GM21390 (cell line): ENCODE measurements around the gene SIK1.

Experiments used
- ATAC-seq: cut with Tn5 transposase; IDR thresholded peaks from one replicate; pipeline ENCODE4 v1.9.1; 2021; ENCODE audit not compliant: unreplicated experiment

Gene SIK1

DNA sequence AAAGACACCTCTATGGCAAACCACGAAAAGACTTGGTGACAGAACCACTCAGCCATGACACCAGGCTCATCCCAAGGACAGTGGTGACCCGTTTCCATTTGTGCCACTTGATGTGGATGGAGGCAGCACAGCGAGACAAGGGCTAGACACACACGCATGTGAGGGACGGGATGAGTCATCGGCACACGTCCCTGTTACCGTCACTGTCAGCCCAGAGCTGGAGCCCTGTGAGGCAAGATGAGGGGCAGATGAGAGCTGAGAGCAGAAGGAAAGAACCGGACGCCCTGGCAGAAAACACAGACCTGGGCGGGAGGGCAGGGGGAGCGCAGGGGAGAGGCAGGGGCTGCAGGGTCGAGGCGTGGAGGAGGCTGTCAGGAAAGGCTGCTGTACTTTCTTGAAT is 57.8 kb downstream of the SIK1 start:
- no peak for ATAC-seq

DNA sequence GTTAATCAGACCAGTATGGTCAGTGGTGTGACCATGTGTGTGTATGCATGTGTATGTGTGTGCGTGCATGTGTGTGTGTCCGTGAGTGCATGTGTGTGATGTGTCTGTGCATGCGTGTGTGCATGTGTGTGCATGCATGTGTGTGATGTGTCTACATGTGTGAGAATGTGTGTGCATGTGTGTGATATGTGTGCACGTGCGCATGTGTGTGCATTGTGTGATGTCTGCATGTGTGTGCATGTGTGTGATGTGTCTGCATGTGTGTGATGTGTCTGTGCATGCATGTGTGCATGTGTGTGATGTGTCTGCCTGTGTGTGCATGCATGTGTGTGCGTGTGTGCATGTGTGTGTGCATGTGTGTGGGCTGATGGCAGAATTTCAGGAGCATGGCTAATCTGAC is 58.2 kb downstream of the SIK1 start:
- ATAC-seq, result no peak

DNA sequence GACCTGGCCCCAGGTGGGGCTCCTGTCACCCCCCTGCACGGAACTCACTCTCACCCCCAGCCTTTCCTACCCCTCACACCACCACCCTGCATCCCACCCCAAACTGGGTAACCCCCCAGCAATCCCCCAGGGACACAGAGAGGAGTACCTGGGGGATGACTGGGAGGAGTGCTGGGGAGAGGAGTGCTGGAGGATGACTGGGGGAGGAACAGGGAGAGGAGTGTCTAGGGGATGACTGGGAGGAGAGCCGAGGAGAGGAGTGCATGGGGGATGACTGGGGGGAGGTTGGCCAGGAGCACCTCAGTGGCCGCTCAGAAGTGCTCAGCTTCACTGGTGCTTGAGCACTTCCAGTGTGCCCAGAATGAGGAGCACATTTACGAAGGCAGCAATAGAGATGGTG is 59.1 kb downstream of the SIK1 start:
- ATAC-seq, result no peak

DNA sequence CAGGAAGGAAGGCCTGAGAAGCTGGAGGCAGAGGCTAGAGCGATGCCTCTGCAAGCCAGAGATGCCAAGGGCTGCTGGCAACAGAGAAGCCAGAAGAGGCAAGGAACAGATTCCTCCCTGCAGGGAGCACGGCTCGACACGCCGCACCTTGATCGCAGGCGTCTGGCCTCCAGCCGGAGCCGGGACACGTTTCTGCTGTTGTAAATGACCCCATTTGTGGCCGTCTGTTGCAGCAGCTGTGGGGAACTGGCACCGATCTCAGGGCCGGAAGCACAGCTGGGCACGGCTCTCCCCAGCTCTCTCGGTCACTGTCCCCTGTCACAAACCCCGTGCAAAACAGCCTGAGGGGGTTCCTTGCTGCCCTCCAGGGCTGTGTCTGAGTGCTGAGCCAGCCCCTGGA is 59.6 kb downstream of the SIK1 start:
- no peak for ATAC-seq

DNA sequence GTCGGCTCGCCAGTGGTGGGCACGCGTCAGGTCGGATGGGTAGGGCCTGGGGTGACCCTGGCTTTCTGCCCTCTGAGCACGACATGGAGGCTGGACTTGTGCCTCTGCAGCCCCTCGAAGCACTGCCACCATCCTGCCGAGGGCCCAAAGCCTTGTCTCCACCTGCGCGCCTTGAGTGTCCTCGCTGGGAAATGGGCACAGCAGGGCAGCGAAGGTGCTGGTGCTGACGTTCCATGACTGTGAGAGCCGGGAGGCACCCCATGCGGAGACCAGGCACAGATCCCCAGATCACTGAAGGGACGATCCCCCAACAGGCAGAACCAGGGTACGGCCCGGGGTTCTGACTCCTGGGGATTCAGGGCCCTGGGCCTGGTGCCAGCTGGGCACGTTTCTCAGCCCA is 60.3 kb downstream of the SIK1 start:
- ATAC-seq, result no peak

DNA sequence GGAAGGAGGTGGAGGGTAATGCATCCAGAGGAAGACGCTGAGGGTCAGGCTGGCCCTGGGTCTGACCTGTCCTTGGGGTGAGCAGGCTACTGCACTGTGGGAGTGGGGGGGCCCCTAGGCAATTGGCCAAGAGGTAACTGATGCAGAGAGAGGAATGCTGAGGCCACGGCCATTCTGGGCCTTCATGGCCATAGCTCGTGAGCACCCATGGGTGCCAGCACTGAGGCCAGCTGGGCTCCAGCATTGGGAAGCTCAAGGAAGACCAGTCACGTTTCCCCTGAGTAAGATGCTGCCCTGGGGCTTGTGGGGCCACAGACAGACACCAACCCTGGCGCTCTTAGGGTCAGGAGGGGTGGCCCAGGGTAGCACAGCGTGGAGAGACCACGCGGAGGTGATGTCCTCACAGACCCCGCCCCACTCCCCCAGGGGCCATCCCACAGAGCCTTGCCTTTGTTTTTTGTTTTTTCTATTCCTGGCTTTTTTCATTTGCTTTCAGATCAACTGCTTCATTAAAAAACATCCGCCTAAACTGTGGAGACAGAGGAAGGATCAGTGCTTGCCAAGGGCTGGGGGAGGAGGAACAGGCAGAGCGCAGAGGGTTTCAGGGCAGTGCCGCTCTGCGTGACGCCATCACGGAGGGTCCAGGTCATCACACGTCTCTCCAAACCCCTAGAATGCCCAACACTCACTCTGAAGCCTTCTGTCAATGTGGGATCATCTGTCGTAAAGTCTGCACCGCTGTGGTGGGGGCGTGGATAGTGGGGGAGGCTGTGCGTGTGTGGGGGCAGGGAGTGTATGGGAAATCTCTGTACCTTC is 61.1 kb downstream of the SIK1 start:
- no peak for ATAC-seq

DNA sequence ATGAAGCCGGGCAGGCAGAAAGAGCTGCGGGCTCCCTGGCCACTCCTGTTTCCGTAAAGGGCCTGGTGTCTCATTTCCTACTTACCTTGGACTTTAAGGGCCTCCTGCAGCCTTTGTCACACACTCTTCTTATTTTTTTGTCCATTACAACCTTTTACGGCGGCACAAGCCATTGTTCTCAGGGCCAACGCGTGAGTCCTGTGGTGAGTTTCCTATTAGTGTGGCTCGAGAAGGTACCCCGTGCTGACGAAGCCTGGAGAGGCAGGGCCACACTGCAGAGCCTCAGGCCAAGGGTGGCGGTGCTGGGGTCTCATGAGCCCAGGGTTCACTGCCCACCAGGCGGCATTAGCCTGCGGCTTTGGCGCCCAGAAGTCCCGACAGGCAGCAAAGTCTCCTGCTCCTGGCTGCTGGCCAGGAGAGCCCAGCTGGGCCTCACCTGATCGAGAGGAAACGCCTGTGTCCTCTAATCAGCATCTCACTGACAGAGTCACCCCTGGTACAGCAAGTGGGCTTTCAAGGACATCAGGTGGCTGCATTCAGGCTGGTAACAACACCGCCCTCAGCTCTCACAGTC is 62.0 kb downstream of the SIK1 start:
- no peak for ATAC-seq
